ENCODE measurements around the gene C1orf21. TPM values are rescaled to one million over a fixed set of nuclear protein-coding genes. Genes with fewer than 3 reads are reported as not detected.

The C1orf21 gene
- polyA plus RNA-seq, 1 experiment, result 4.3 TPM

DNA sequence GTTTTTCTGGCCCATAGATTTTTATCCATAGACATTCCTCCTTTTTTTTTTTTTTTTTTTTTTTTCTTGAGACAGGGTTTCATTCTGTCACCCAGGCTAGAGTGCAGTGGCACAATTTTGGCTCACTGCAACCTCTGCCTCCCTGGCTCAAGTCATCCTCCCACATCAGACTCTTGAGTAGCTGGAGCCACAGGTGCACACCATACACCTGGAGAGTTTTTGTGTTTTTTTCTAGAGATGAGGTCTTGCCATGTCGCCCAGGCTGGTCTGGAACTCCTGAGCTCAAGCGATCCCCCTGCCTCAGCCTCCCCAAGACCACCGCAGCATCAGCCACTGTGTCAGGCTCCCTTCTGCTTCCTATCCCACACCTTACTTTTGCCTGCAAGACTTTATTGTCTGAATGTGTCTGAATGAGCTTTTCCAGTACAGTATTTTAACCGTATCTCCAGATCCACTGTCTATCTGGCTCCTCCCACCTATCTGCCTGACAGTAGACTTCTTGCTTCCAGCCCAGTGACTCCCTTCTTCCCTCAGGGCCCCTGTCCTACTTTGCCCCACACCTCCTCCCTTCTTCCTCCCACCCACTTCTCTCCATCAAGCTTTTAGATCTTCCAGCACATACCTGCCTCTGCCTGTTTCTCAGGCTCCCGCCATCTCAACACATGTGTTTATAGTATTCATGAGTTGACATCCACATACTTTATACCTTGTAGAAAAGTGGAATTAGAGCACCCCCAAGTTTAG is 6.1 kb downstream of the C1orf21 start:
- ChIA-PET POLR2A (no interaction called here), CTCF (interaction anchor here (0.7 to 0.8 kb wide), 3 partner anchors 88 to 271 kb away, joined by 3 to 5 read pairs (median 4); no protein-coding TSS in a partner anchor)
- TF ChIP-seq, protein P1, sequence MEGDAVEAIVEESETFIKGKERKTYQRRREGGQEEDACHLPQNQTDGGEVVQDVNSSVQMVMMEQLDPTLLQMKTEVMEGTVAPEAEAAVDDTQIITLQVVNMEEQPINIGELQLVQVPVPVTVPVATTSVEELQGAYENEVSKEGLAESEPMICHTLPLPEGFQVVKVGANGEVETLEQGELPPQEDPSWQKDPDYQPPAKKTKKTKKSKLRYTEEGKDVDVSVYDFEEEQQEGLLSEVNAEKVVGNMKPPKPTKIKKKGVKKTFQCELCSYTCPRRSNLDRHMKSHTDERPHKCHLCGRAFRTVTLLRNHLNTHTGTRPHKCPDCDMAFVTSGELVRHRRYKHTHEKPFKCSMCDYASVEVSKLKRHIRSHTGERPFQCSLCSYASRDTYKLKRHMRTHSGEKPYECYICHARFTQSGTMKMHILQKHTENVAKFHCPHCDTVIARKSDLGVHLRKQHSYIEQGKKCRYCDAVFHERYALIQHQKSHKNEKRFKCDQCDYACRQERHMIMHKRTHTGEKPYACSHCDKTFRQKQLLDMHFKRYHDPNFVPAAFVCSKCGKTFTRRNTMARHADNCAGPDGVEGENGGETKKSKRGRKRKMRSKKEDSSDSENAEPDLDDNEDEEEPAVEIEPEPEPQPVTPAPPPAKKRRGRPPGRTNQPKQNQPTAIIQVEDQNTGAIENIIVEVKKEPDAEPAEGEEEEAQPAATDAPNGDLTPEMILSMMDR (IDR thresholded peaks at IDR 0.05; ENCODE audit: insufficient read depth, low read depth, low read length), result no peak
- Histone ChIP-seq H3K27me3 (ENCODE audit: control insufficient read depth, insufficient read depth, low read length) (no peaks in the 10 kb centered on the region), H3K4me3 (ENCODE audit: low read depth, low read length) (no peak overlapping the region), H3K36me3 (ENCODE audit: control insufficient read depth, insufficient read depth, low read length) (no peaks in the 10 kb centered on the region)
- no peak for DNase-seq (ENCODE audit: low read depth)

DNA sequence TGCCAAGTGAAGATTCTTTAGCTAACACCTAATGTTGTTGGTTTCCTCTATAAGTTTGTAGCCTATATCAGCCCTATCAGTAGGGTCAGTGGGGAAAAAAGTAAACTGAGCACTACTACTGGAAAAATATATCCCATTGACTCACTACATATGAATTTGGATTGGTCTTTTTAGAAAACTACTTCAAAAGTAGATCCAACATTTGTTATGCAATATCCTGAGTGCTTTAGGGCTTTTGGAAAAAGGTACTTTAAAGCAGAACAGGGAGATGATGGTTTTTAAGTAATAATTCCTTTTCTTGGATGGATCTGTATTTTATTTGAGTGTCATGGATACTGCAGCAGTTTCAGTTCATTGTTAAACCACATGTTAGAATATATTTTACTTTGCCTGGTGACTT is 7.1 kb downstream of the C1orf21 start:
- TF ChIP-seq, protein P1 (IDR thresholded peaks at IDR 0.05; ENCODE audit: insufficient read depth, low read depth, low read length), result no peak
- no peaks in the 10 kb centered on the region for H3K27me3 ChIP-seq (ENCODE audit: control insufficient read depth, insufficient read depth, low read length)
- ChIA-PET CTCF (no interaction called here), POLR2A (no interaction called here)
- no peaks in the 10 kb centered on the region for H3K36me3 ChIP-seq (ENCODE audit: control insufficient read depth, insufficient read depth, low read length)
- no peak overlapping the region for H3K4me3 ChIP-seq (ENCODE audit: low read depth, low read length)
- no peak for DNase-seq (ENCODE audit: low read depth)

DNA sequence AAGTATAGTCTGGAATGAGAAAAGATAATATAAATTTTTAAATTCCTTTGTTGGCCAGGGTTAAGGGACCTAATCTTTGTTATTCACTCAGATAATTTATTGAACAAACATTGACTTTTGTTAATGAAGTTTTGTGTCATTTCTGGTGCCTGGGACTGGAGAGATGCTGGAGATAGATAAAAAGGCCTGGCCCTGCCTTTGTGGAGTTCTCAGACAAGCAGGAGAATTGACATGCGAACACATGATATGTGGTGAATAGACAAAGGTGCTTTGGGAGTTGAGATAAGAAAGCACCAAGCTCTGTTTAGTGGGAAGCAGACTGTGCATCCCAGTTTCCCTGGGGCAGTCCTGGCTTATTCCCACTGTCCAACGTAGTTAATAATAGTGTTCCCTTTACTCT is 8.5 kb downstream of the C1orf21 start:
- DNase-seq (ENCODE audit: low read depth), result no peak
- CTCF ChIA-PET, result interaction anchor here (0.8 kb wide), 1 partner anchor 18 kb away, joined by 4 read pairs; no protein-coding TSS in a partner anchor
- H3K4me3 ChIP-seq (ENCODE audit: low read depth, low read length), result no peak overlapping the region
- H3K27me3 ChIP-seq (ENCODE audit: control insufficient read depth, insufficient read depth, low read length), result no peaks in the 10 kb centered on the region
- TF ChIP-seq, protein P1 (IDR thresholded peaks at IDR 0.05; ENCODE audit: insufficient read depth, low read depth, low read length), result no peak
- no peaks in the 10 kb centered on the region for H3K36me3 ChIP-seq (ENCODE audit: control insufficient read depth, insufficient read depth, low read length)
- POLR2A ChIA-PET, result no interaction called here

DNA sequence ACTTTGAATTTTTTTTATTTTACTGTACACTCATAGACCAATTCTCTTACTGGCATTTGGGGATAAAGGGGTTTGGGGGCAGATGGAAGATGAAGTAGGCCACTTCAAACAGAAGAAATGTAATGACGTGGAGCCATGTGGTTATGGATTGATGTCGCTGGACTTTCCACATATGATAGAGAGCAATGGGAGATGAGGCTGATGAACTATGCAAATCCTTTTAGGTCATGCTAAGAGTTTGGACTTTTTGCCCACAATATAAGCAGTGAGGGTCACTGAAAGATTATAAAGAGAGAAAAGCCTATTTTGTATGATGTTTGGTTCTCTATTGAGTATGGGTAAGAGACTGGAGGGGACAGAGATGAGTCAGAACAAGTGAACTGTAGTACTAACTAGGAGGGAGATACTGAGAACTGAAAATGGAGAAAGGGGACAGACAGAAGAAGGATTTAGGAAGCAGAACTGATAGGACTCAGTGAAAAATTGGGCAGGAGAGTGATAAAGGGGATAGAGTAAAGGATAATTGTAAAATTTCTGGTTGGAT is 9.2 kb downstream of the C1orf21 start:
- no peak for DNase-seq (ENCODE audit: low read depth)
- CTCF ChIA-PET, result no interaction called here
- H3K27me3 ChIP-seq (ENCODE audit: control insufficient read depth, insufficient read depth, low read length), result no peaks in the 10 kb centered on the region
- POLR2A ChIA-PET, result interaction anchor here (0.5 kb wide), 1 partner anchor 12 kb away, joined by 3 read pairs; no protein-coding TSS in a partner anchor
- TF ChIP-seq, protein P1 (IDR thresholded peaks at IDR 0.05; ENCODE audit: insufficient read depth, low read depth, low read length), result no peak
- H3K36me3 ChIP-seq (ENCODE audit: control insufficient read depth, insufficient read depth, low read length), result no peaks in the 10 kb centered on the region
- no peak overlapping the region for H3K4me3 ChIP-seq (ENCODE audit: low read depth, low read length)

DNA sequence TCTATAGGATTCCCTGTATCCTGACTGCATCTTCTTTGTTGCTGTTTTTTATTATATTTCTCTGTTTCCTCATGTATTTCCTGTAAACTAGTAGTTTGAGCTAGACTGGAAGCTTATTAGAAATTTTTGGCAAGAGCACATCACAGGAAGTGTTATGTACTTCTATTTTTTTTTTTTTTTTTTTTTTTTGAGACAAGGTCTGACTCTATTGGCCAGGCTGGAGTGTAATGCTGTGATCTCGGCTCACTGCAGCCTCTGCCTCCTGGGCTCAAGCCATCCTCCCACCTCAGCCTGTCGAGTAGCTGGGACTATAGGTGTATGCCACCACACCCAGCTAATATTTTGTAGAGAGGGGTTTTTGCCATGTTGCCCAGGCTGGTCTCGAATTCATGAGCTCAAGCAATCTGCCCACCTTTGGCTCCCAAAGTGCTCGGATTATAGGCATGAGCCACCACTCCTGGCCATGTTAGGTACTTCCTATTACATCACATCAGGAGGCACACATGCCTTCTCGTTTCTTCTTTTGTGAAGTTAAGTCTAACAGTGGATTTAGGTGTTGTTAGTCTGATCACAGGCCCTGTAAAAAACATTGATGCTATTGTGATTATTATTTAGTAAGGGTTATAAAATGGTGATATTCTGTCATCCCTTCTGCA is 12.5 kb downstream of the C1orf21 start:
- POLR2A ChIA-PET, result no interaction called here
- TF ChIP-seq, protein P1 (IDR thresholded peaks at IDR 0.05; ENCODE audit: insufficient read depth, low read depth, low read length), result no peak
- no peaks in the 10 kb centered on the region for H3K27me3 ChIP-seq (ENCODE audit: control insufficient read depth, insufficient read depth, low read length)
- DNase-seq (ENCODE audit: low read depth), result no peak
- H3K4me3 ChIP-seq (ENCODE audit: low read depth, low read length), result no peak overlapping the region
- H3K36me3 ChIP-seq (ENCODE audit: control insufficient read depth, insufficient read depth, low read length), result no peaks in the 10 kb centered on the region
- CTCF ChIA-PET, result interaction anchor here (0.8 to 1.6 kb wide), 2 partner anchors 10 to 265 kb away, joined by 3 to 4 read pairs; no protein-coding TSS in a partner anchor

All from BJ (cell line).